NCI-H2227 treated with DMSO at 0.1 percent for 48 hours (cell line): Measurements from ENCODE around the gene RGS10.
"Not testable (repeated sequence)": the region's sequence is repeated elsewhere in the genome, so short reads cannot be mapped to it uniquely, and the experiment has no call there.

Source experiments
- DNase-seq: peaks from one replicate; lab custom pipeline; 2025; lab: John Stamatoyannopoulos, UW

Gene RGS10

DNA sequence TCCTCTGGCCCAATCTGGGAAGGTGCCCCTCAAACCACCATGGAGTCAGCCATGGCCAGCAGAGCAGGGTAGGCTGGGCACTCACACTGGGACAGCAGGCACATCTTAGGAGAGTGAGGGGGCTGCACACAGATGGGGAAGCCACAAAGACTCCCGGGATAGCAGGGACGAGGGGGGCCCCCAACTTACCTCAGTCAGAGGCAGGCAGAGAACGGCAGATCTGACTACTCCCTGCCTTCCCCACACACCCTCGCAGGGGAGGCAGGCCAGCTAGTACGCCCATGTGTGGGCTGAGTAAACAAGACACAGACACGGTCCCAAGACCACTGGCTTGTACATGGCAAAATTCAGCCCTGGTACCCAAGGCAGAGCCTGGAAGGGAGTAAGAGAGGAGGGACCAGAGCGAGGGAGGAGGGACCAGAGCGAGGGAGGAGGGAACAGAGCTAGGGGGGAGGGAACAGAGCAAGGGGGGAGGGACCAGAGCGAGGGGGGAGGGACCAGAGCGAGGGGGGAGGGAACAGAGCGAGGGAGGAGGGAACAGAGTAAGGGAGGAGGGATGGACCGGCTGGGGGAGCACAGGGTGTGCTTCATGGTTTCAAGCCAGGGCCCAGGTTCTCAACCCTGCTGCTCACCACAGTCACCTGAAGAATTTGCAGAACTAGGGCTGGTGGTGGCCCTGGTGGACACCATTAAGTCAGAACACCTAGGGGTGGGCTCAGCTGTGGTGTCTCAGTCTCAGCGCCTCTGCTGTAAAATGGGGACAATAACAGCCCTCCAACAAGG is 73.8 kb downstream of the RGS10 start:
- no peak for DNase-seq

DNA sequence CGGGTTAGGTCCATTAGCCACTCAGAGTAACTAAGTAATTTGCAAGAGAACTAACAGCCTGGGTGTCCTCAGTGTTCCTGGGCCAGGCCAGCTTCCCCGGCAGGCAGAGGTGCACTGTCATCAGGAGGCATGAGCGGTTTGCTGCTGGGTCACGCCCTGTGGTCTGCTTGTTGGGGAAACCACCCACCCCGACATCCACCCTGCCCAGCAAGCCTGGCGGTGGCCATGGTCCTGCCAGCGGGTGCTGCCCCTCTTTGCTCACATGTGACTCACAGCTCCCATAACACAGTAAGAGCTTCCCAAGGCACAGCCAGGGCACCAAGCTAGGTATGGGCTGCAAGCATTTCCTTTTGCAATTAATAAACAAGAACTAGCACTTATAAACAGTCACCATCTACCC is 75.9 kb downstream of the RGS10 start:
- DNase-seq = no peak

DNA sequence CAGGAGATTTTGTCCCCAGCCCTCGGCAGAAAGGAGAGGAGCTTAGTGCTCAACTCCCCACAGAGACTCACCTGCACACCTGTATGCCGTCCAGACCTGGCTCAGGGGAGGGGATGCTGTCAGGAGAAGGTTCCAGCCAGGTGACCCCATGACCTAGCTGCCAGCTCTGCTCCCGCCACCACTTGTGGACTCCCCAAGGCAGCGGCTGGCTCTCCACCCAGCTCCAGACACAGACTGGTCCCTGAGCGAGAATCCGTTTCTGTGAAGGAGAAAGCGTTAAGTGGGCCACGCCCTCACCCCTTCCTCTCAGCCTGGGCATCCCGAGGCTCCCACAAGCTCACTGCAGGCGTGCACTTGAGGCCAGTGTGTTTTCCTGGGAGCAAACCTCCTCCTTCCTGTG is 76.4 kb downstream of the RGS10 start:
- DNase-seq = no peak

DNA sequence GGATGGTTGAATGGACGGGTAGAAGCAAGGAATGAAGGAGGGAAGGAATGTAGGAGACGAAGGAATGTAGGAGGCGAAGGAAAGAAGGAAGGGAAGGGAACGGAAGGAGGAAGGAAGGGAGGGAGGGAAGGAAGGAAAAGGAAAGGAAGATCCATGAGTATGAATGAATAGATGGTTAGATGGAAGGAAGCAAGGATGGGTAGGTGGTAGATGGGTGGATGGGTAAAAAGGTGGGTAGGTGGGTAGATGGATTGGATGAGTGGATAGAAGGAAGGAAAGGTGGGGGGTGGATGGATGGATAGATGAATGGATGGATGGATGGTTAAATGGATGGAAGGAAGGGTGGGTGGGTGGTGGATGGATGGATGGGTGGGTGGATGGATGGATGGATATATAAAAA is 77.4 kb downstream of the RGS10 start:
- DNase-seq = no peak

DNA sequence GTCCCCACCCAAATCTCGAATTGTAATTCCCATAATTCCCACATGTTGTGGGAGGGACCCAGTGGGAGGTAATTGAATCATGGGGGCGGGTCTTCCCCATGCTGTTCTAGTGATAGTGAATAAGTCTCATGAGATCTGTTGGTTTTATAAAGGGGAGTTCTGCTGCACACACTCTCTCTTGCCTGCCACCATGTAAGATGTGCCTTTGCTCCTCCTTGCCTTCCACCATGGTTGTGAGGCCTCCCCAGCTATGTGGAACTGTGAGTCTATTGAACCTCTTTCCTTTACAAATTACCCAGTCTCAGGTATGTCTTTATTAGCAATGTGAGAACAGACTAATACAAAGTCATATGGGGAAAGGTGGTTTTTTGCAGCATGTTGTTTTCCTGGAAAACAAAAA is 79.3 kb downstream of the RGS10 start:
- not testable (repeated sequence) for DNase-seq

DNA sequence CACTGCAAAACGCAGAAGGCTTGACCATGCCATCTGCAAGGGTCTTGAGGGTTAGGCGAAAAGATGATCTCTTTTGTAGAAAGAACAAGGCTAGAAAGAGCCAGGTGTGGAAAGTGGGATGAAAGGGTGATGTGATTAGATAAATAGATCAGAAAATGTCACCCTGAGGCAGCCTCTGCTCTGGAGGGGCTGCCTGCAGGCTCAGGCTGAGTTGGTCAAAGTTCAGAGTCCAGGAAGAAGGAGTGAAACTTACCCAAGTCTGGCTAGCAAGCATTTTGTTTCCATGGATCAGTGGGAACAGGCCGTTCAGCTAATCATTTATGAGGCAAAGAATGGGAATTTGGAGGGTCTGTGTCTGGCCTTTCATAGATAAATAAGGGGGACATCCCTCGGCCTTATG is 79.7 kb downstream of the RGS10 start:
- no peak for DNase-seq

DNA sequence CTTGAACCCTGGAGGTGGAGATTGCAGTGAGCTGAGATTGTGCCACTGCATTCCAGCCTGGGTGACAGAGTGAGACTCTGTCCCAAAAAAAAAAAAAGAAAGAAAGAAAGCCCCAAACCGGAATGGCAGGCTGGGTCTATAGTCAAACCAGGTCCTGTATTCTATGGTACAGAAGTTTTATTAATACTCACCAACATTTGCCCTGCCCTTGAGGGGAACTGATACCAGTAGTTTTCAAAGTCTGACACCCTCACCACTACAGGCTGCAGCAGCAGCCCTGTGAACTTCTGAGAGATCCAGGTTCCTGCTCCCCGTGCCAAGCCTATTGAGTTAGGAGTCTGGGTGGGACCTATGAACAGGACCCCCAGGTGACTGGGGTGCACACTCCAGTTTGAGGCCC is 80.6 kb downstream of the RGS10 start:
- no peak for DNase-seq

DNA sequence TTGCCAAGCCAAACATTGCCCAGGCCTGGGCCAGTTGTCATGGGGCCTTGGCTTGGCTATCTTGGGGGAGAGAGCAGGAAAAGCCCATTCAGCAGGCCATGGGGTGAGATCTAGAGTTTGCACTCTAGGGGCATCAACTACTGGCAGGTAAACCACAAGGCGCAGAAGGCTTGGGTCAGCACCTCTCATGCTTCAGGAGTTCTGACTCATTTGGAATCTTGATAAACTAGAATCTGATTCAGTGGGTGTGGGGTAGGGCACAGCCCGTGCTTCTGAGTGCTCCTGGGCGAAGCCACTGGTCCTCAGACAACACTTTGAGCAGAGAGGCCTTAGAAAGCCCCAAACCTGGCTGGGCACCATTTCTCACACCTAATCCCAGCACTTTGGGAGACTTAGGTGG is 81.1 kb downstream of the RGS10 start:
- no peak for DNase-seq

DNA sequence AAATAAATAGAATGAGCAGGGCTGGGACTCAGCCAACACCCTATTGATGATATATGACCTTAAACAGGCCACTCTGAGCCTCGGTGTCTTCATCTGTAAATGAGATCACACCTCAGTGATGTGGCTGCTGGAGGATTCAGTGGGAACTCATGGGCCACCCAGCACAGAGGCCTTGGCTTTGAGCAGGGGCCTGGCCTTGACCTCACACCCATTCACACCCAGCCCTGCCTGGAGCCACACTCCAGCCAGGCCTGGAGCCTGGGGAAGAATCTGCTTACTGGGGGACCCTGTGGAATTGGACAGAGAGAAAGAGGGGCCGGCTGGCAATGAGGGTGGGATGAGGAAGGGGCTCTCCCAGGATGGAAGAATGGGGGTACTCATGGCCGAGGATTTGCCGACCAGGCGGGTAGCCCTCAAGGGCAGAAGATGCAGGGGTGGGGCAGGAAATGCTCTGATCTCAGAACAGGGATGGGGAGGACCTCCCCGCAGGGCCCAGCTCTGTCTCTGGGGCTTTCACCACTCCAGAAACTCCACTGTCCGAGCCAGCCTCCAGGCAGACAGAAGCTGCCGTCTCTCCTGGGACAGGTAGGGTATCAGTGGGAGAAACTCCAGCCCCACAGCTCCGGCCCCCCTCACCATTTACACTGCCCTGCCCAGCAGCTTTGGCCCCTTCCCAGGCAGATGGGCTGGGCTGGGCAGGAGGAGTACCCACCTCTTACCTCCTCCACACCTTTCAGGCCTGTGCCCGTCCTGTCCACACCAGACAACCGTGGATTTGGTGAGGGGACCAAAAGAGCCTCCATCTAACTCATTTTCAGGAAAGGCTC is 81.9 kb downstream of the RGS10 start:
- DNase-seq = no peak

DNA sequence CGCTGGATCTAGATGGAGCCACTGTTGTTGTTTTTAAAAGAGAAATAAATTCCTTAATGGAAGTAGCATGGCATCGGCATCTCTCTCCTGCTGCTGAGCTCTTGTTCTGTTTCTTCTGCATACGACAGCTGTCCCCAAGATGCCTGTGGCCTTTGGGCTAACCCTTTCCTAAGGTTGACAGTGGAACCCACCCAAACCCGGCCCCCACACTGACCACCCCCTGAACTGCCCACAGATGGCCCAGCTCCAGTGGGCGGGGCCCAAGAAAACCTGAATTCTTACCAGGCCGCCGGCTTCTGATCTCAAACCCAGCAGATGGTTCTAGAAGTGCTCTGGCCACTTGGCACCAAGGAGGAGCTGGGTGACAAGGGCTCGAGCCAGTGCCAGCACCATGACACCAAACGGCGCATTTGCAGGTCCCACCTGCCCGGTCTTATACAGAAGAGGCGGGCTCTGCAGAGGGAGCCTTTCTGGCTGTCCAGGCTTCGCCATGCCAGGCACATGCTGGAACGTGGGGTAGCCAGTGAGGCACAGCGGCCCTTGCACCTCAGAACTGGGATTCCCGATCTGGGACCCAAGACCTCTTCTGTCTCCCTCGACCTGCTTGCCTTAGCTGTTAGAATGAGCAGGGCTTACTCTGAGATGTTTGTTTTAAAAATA is 82.7 kb downstream of the RGS10 start:
- no peak for DNase-seq

DNA sequence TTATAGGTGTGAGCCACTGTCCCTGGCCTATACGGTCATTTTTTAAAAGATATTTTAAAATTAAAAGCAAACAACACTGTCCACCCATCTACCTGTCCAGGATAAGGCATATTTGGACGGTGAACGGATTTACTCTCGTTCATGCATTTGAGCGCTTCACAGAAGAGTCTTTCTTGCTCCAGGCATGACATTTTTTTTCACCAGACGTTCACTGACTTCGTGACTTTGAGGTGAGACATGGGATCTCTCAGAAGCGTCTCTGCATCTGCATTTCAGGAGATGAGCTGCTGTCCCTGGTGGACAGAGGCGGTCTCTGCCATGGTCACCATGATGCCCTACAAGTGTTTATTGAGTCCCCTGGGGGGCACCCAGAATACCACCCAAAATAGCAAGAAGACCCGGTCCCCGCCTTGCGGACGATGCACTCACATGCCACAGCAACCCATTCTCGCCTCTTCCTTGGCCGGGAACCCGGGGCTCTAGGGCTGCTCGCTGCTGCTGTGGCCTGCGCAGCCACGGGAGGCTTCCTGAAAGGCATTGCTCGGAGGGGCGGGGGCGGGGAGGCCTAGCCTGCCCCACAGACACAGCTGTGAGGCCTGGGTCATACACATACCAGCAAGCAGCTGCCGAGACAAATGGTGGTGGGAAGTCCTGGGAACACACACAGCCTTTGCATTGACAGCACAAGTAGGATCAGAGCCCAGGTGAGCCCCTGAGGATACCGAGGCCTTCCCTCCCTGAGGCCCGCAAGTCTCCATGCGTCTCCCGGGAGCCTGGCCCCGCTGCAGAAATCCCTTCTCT is 84.4 kb downstream of the RGS10 start:
- DNase-seq = no peak

DNA sequence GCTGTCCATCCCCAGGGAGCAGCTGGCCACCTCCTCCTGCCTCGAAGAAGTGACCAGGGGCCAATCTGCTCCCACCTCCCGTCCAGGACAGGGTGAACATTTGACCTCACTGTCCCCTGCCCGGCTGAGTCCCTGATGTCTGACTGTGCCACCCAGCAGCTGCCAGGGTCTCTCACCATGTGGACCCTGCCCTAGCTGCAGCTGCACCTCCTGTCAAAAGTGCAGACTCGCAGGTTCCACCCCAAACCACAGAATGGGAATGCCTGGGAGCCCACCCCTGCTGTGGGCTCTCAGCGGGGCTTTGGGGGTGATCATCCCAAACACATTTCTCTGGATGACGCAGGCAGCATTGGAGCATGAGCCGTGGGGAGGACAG is 86.1 kb downstream of the RGS10 start:
- DNase-seq = no peak

DNA sequence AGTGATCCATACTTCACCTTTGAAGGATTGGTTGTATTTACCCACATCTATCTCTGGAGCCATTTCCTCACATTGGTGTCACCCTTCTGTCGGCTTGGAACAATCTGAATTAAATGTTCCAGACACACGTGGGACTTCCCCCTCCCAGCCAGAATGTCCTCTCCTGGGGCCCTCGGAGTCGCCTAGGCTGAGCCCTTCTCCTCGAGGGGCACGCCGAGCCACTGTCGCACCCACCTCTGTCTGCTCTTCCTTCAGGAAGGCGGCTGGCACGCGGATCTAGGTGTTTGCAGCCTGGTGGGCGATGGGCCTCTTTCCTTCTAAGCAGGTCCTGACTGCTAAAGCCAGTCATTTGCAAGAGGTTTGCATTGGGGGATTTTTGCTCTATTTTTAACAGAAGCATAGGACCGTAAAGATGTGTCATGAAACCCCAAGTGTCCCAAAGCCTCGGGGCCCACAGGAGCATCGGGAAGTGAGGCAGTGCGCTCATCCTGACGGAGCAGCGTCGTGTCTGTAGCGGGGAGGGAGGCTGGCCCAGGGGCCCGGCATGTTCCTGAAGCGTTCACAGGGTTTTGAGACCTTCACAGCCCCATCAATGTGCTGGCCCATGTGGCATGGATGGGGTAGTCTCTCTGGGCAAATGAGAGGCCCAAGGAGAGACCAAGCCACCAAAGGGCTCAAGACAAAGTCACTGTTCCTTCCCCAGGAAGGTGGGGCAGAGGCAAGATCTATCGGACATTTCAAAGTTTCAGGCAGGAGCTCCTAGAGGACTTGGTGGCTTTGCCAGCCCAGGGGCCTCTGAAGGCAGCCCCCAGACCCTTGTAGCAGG is 86.7 kb downstream of the RGS10 start:
- DNase-seq = no peak

DNA sequence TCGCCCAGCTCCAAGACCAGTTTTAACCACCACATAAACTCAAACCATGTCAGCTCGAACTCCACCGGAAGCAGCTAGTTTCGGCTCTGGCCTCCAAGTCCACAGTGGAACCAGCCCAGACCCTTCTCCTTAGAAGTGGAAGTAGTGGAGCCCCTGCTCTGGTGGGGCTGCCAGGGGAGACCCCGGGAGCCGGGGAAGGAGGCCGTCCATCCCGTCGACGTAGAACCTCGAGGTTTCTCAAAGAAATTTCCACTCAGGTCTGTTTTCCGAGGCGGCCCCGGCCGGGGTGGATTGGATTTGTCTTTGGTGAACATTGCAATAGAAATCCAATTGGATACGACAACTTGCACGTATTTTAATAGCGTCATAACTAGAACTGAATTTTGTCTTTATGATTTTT is 87.5 kb downstream of the RGS10 start:
- DNase-seq = no peak

DNA sequence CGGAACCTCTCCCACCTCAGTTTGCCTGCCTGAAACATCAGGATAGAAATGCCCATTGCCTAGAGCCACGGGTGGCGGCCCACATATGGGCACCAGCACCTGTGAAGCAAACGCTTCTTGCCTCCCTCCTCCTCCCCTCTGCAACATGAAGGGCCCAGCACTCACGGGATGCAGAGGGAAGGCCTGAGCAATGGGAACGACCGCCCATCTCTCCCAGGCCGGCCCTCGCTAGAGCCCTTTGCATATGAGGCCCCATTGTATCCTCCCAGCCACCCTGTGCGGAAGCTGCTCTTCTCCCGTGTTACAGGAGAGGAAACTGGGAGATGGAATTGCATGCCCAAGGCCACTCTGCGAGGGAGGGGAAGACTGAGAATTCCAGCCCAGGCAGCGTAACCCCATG is 88.2 kb downstream of the RGS10 start:
- no peak for DNase-seq

DNA sequence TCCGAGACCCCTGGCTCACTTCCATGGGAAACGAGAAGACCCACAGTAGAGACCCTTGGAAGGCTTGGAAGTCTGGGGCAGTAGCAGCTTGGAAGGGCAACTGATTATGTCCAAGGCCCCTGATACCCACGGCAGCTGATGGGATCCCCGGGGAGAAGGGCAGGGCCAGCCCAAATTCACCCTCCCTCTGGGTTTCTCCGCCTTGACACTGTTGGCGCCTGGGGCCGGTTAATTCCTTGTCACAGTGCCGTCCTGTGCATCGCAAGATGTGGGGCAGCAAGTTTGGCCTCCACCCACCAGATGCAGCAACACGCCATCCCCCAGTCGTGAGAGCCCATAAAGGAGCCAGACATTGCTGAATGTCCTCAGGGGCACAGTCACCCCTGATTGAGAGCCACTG is 89.2 kb downstream of the RGS10 start:
- DNase-seq = no peak

DNA sequence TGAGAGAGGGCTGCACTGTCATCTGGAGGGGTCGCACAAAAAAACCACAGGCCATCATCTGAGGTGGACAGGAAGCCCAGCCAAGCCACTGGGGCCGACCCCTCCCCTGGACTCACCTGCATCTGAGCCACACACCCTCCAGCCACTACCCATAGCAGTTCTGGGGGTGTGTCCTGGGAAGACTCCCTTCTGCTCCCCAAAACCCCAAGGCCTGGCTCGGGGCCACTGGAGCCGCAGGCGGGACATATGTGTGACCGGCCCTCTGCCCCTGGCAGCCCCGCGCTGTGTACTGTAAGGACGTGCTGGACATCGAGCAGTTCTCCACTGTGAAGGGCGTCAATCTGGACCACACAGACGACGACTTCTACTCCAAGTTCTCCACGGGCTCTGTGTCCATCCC is 90.1 kb downstream of the RGS10 start:
- no peak for DNase-seq

DNA sequence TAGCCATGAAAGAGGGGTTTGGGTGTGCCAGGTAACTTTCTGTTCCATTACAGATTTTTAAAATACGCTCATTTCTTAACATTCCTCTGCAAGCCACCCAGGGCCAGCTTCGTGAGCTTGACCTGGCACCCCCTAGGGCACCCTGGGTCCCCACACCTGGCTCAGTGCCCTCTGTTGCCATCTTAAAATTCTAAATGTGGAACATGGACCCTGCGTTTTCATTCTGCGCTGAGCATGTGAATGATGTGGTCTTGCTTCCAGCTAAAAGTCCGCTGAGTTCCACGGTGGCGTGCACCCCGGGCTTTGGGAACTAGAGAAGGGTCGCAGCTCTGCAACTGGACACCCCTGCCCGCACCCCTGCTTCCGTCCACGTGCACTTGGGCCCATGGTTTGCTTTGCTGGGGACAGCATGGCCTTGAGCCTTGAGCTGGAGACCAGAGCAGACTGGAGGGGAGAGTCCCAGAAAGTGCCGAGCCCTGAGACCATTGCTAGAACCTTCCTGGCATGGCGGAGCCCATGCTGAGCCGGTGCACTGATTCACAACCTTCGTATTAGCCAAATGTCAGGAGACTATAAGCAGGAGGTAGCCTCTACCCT is 91.1 kb downstream of the RGS10 start:
- no peak for DNase-seq

DNA sequence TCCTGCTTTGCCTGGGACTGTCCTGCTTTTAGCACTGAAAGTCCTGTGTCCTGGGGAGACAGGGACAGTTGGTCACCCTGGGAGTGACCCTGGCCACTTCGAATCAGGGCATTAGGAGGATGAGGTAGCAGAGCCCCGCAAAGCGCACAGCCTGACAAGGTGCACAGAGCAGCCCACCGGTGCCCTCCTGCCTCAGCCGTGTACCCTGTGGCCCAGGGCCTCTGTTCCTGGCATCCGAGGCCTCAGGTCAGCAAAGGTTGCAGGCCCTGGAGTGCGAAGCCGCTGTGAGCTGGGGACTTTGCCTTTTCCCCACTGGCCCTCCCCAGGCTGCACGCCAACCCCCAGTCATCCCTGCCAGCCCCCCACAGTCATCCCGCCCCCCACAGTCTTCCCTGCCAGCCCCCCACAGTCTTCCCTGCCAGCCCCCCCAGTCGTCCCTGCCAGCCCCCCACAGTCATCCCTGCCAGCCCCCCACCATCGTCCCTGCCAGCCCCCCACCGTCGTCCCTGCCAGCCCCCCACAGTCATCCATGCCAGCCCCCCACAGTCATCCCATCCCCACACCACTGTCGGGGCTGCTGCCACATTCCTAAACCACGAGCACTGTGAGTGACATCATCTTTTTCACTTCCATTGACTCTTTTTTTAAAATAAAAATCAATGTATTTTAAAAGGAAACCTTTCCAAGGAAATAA is 91.8 kb downstream of the RGS10 start:
- DNase-seq = no peak
